ENCODE results near the gene ELMO3. TPM values are rescaled to one million over a fixed set of nuclear protein-coding genes. Genes with fewer than 3 reads are reported as not detected.

The ELMO3 gene
- total and polyA plus RNA-seq, 2 of the 13 experiments (the other 11 are each of a cell fraction or from before 2014, with no cell fraction given): 2.6 to 4.0 TPM

DNA sequence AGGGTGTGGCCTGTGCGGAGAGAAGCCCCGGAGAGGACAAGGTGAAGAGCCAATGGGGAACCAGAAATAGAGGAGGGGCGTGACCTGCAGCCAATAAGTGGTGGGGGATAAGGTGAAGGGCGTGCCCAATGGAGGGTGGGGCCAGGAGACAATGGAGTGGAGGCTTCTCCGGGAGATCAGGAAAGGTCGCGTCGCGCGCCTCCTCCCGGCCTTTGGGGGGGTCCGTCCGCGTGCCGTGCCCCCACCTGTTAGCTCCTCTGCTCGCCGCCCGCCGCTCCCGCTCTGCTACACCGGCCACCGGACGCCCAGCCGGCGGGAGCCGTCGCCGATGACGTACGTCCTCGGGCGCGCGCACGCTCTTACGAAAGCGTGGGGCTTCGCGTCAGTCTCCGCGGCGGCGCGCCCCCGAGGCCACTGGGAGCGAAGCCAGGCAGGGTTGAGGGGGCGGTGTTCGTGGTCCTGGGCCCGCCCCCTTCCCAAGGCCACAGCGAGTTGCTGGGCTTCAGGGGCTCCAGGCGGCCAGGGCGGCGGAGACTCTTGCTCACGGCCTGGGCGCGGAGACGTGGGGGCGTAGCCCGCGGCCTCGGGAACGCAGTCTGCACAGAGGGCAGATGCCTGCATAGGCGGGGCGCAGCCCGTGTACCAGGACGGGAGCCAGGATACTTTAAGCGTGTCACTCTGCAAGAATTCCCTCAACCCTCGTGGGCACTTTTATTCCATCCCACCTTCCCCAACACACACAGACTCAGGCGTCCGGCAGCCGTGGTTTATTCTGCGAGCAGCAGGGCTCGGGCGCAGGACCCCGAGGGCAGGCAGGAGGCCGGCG, 15.1 kb upstream of the ELMO3 start, which contains the start of gene MATCAP1 (continued):
- TF ChIP-seq, protein P1, sequence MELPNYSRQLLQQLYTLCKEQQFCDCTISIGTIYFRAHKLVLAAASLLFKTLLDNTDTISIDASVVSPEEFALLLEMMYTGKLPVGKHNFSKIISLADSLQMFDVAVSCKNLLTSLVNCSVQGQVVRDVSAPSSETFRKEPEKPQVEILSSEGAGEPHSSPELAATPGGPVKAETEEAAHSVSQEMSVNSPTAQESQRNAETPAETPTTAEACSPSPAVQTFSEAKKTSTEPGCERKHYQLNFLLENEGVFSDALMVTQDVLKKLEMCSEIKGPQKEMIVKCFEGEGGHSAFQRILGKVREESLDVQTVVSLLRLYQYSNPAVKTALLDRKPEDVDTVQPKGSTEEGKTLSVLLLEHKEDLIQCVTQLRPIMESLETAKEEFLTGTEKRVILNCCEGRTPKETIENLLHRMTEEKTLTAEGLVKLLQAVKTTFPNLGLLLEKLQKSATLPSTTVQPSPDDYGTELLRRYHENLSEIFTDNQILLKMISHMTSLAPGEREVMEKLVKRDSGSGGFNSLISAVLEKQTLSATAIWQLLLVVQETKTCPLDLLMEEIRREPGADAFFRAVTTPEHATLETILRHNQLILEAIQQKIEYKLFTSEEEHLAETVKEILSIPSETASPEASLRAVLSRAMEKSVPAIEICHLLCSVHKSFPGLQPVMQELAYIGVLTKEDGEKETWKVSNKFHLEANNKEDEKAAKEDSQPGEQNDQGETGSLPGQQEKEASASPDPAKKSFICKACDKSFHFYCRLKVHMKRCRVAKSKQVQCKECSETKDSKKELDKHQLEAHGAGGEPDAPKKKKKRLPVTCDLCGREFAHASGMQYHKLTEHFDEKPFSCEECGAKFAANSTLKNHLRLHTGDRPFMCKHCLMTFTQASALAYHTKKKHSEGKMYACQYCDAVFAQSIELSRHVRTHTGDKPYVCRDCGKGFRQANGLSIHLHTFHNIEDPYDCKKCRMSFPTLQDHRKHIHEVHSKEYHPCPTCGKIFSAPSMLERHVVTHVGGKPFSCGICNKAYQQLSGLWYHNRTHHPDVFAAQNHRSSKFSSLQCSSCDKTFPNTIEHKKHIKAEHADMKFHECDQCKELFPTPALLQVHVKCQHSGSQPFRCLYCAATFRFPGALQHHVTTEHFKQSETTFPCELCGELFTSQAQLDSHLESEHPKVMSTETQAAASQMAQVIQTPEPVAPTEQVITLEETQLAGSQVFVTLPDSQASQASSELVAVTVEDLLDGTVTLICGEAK (IDR thresholded peaks at IDR 0.05): no peak
- TF ChIP-seq, protein P1 (CRISPR knock-in tag; IDR thresholded peaks at IDR 0.05): no peak; the same call in none of the 2 replicates
- TF ChIP-seq U2AF2 (IDR thresholded peaks at IDR 0.05; ENCODE audit: low read depth, low read length) (no peak), ZNF251 (CRISPR knock-in tag; IDR thresholded peaks at IDR 0.05) (no peak), PRMT3 (CRISPR knock-in tag; IDR thresholded peaks at IDR 0.05; ENCODE audit: borderline replicate concordance, low read depth) (no peak), KLF9 (CRISPR knock-in tag; IDR thresholded peaks at IDR 0.05; ENCODE audit: low read depth) (peak; percentile 84; the same call in 1 of the 2 replicates), CBX1 (IDR thresholded peaks at IDR 0.05; ENCODE audit: low read depth) (peak; percentile 57), HMGA1 (CRISPR knock-in tag; conservative IDR thresholded peaks at IDR 0.05) (no peak), ZNF570 (CRISPR knock-in tag; IDR thresholded peaks at IDR 0.05; ENCODE audit: borderline replicate concordance) (no peak), SNRNP70 (IDR thresholded peaks at IDR 0.05; ENCODE audit: low read depth, low read length) (no peak), CHD4 (IDR thresholded peaks at IDR 0.05; ENCODE audit: borderline replicate concordance, low read length) (no peak; the same call in 1 of the 2 replicates), NCOA1 (CRISPR knock-in tag; IDR thresholded peaks at IDR 0.05) (no peak), ZNF496 (CRISPR knock-in tag; IDR thresholded peaks at IDR 0.05; ENCODE audit: insufficient replicate concordance) (no peak), ZFYVE20 (CRISPR knock-in tag; IDR thresholded peaks at IDR 0.05; ENCODE audit: borderline replicate concordance, low read depth) (no peak), ONECUT2 (CRISPR knock-in tag; IDR thresholded peaks at IDR 0.05) (no peak), FOXA1 (IDR thresholded peaks at IDR 0.05) (no peak), FOXA1 (CRISPR knock-in tag; IDR thresholded peaks at IDR 0.05) (0 out of 2 replicates have a peak, but pooled peaks have one; percentile 7), POLR2AphosphoS5 (IDR thresholded peaks at IDR 0.05; ENCODE audit: low read depth, low read length) (peak; percentile 34; the same call in 1 of the 2 replicates), HNF4A (CRISPR knock-in tag; IDR thresholded peaks at IDR 0.05) (no peak), KLF6 (CRISPR knock-in tag; IDR thresholded peaks at IDR 0.05) (no peak), FOXO1 (CRISPR knock-in tag; IDR thresholded peaks at IDR 0.05) (peak; percentile 71; the same call in 1 of the 2 replicates)
- TF ChIP-seq, protein P2, sequence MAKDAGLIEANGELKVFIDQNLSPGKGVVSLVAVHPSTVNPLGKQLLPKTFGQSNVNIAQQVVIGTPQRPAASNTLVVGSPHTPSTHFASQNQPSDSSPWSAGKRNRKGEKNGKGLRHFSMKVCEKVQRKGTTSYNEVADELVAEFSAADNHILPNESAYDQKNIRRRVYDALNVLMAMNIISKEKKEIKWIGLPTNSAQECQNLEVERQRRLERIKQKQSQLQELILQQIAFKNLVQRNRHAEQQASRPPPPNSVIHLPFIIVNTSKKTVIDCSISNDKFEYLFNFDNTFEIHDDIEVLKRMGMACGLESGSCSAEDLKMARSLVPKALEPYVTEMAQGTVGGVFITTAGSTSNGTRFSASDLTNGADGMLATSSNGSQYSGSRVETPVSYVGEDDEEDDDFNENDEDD (CRISPR knock-in tag; IDR thresholded peaks at IDR 0.05; ENCODE audit: borderline replicate concordance): peak; percentile 71

Measured in HepG2 (cell line).